GM12892 (cell line): Measurements from ENCODE around the gene NDUFAF2. TPM values are rescaled to one million over a fixed set of nuclear protein-coding genes. Genes with fewer than 3 reads are reported as not detected.

ENCODE experiments used
- DNase-seq: peaks from one replicate; pipeline ENCODE4 v3.0.0; 2011; ENCODE audit not compliant: insufficient read length
- FAIRE-seq: peaks from 2 replicates; lab custom pipeline; 2011; peaks lifted over from hg19 to GRCh38; lab: Jason Lieb, UNC
- POLR2A ChIP-seq: IDR thresholded peaks from 2 replicates; pipeline ENCODE4 v1.6.1; 2011; ENCODE audit warnings: low read depth, low read length, control low read depth
- POLR2AphosphoS5 ChIP-seq: IDR thresholded peaks from 2 replicates; pipeline ENCODE4 v1.6.1; 2011; ENCODE audit warnings: low read depth, low read length, control low read depth
- TAF1 ChIP-seq: IDR thresholded peaks from 2 replicates; pipeline ENCODE4 v1.6.1; 2011; ENCODE audit warnings: low read depth, mild to moderate bottlenecking, control low read depth, low read length, borderline replicate concordance
- polyA plus RNA-seq: library from polyadenylated mRNA; unstranded; fragments of >200 nt; gene quantifications from one replicate; pipeline ENCODE4 v1.2.1, GENCODE V29; 2012; ENCODE audit warnings: missing spikeins, inconsistent platforms; ENCODE audit not compliant: missing spikeins

The NDUFAF2 gene, protein sequence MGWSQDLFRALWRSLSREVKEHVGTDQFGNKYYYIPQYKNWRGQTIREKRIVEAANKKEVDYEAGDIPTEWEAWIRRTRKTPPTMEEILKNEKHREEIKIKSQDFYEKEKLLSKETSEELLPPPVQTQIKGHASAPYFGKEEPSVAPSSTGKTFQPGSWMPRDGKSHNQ
- polyA plus RNA-seq: 52.7 TPM

DNA sequence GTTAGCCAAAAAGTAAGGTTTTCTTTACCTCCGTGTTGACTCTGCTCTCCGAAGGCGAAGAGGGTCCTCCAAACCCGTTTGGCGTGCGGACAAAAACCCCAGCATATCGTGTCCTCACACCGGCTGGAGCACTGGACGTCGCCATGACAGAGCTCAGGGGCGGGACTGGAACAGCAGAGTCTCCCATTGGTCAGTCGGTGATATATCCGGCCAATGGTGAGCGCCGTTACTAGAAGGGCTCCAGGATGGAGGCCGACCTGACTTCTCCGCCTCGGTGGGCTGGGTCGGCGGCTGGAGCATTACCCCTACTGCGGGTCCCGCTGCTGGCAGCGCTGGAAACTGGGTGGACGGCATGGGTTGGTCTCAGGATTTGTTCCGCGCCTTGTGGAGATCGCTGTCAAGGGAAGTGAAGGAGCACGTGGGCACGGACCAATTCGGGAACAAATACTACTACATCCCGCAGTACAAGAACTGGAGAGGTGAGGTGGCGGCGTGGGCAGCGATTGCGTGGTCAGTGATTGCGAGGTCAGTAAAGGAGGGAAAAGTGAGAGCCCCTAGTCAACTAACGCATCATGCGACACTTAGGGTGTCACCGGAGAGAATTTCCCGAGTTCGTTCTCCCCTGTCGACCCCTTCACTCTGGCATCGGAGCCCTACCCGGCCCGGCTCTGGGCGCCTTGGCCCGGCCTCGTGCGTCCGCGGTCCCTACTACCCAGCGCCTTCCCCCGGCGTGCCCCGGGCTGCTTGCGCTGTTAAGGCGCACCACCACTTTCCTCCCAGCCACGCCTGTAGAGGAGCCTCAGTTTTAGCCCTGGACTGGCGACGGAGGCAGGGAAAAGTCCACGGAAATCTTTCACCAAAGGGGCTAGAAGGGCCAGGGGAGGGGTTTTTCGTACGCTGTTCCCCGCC is at the start of gene NDUFAF2, which contains the start of gene ERCC8:
NDUFAF2 (plus strand) TSS at position 302 of the 909 bp plus-strand sequence; CDS start at position 353, 51 bp downstream.
ERCC8 (minus strand) TSS at position 167 of the 909 bp plus-strand sequence; CDS start at position 105, 62 bp downstream.
- TF ChIP-seq TAF1: peak; percentile 72; the same call in 1 of the 2 replicates
- peak; percentile 75; the same call in 1 of the 2 replicates for TF ChIP-seq POLR2AphosphoS5
- TF ChIP-seq POLR2A: peak; percentile 75; the same call in 1 of the 2 replicates
- DNase-seq (peak; percentile 80), FAIRE-seq (peak; percentile 98)

GRCh38 chr5:60896991-60897390 is 48.0 kb upstream of the NDUFAF2 start:
- FAIRE-seq (no peak), DNase-seq (no peak)
- TF ChIP-seq TAF1 (no peak), POLR2AphosphoS5 (no peak), POLR2A (no peak)

GRCh38 chr5:60903356-60903755 is 41.6 kb upstream of the NDUFAF2 start:
- DNase-seq (no peak), FAIRE-seq (no peak)
- TF ChIP-seq TAF1 (no peak), POLR2AphosphoS5 (no peak), POLR2A (no peak)

DNA sequence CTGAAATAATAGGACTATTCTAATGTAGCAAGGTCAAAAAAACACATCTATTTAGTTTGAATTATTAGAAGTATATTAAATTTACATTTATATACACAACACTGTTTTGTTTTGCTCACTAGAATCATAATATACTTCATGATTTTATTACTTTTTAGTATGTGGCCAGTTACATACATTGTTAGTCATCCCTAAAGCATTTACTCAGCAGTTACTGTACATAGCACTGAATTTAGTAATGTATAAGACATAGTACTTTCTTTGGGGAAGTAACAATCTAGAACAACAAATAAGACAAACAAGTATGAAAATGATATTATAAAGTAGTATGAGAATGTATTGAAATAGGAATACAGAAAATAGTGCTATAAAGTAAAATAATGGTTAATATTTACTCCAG is 28.4 kb upstream of the NDUFAF2 start:
- DNase-seq (no peak), FAIRE-seq (no peak)
- no peak for TF ChIP-seq TAF1
- TF ChIP-seq POLR2A: no peak
- TF ChIP-seq POLR2AphosphoS5: no peak

- FAIRE-seq (no peak), DNase-seq (no peak)
- TF ChIP-seq POLR2A: no peak
- TF ChIP-seq POLR2AphosphoS5: no peak
- TF ChIP-seq TAF1: no peak
Observed at GRCh38 chr5:60918466-60918865, 26.5 kb upstream of the NDUFAF2 start.

DNA sequence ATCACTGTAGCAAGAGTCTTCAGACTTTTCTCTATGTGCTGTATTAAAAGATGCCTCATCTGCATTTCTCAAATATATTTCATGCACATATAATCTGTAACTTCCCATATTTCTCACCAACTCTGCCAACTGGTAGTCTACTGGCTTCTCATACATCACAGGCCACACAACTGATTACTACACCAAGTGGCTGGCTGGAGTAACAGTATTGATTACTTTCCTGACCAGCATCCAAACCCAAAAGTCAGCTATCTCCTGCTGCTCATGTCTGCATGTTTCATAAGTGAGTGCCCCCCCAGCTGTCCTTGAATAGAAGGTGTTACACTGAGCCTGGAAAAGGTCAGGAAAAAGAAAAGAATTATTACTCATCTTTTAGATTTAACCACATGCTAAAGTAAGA is 17.6 kb upstream of the NDUFAF2 start:
- TF ChIP-seq TAF1 (no peak), POLR2A (no peak), POLR2AphosphoS5 (no peak)
- FAIRE-seq: no peak
- no peak for DNase-seq

GRCh38 chr5:60929024-60929423 is 16.0 kb upstream of the NDUFAF2 start:
- FAIRE-seq (no peak), DNase-seq (no peak)
- TF ChIP-seq POLR2AphosphoS5 (no peak), POLR2A (no peak), TAF1 (no peak)

DNA sequence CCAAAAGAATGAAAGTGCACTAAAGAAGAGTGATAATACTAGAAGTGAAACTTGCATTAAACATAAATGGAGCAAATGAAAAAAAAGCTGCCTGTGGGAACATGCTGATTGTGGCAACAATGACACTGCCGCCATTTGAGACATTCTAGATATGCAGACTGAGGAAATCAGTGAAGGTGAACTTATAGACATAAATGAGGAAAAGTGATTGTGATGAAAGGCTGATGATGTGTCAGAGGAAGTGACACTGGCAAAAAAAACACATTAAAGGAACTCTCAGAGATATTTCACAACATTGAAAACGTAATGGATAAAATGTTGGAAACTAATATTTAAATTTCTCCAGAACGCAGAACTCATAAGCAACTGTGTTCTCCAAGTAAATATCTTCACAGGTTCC is 1.4 kb upstream of the NDUFAF2 start:
- DNase-seq: no peak
- no peak for FAIRE-seq
- TF ChIP-seq POLR2AphosphoS5: no peak
- TF ChIP-seq POLR2A: no peak
- TF ChIP-seq TAF1: no peak

DNA sequence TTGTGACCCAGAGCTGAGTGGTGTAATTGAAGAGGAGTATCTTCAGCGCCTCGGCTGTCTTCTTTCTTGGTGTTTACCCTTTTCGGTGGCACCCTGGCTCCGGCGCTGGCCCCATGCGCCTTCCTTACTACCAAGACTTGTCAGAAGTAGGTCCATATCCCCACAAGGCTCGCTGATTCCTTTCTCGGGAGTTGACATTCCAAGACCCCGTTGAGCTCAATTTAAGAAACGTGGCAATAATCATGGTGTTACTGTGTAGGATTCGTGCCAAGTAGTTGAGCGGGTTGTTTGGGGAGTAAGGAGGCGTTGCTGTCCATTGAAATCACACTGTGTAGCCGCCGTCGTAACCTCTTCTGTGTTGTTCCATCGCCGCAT is 795 bp downstream of the NDUFAF2 start:
- DNase-seq (no peak), FAIRE-seq (peak; percentile 33)
- TF ChIP-seq POLR2AphosphoS5: no peak
- no peak for TF ChIP-seq TAF1
- TF ChIP-seq POLR2A: no peak

DNA sequence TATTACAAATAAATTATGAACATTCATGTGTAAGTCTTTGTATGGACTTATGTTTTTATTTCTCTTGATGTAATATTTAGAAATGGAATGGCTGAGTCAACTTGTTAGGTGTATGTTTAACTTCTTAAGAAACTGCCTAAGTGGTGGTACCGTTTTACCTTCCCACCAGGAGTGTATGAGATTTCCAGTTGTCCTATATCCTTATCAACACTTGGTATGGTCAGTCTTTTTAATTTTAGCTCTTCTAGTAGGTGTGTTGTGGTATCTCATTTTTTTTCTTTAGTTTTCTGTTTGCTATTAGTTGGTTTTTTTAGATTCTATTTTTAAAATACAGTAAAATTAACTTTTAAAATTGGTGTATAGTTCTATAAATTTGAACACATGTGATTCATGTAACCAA is 3.7 kb downstream of the NDUFAF2 start:
- TF ChIP-seq TAF1: no peak
- no peak for TF ChIP-seq POLR2AphosphoS5
- no peak for TF ChIP-seq POLR2A
- no peak for DNase-seq
- no peak for FAIRE-seq

- TF ChIP-seq TAF1 (no peak), POLR2A (no peak), POLR2AphosphoS5 (no peak)
- DNase-seq: no peak
- FAIRE-seq: no peak
Observed at GRCh38 chr5:60955239-60955638, 10.2 kb downstream of the NDUFAF2 start.

GRCh38 chr5:60958088-60958487 is 13.1 kb downstream of the NDUFAF2 start:
- DNase-seq (no peak), FAIRE-seq (no peak)
- no peak for TF ChIP-seq POLR2AphosphoS5
- no peak for TF ChIP-seq TAF1
- TF ChIP-seq POLR2A: no peak
